OCI-LY1 (cell line): ENCODE results near the gene RGSL1.

ENCODE experiments used
- EZH2 ChIP-seq: fragments of 200-600 bp; sonication (generic), shearing (Covaris generic); IDR thresholded peaks from 2 replicates; pipeline ENCODE4 v1.8.0; 2017; ENCODE audit warnings: borderline replicate concordance, mixed run types, mild to moderate bottlenecking, antibody characterized with exemption, low read length, moderate library complexity, mixed read lengths
- TF ChIP-seq, protein P1 (sequence below): fragments of 200-600 bp; sonication (generic), shearing (Covaris generic); IDR thresholded peaks from 2 replicates; pipeline ENCODE4 v1.5.1; 2017; ENCODE audit warnings: mild to moderate bottlenecking, antibody characterized with exemption, low read length, moderate library complexity, mixed read lengths

DNA sequence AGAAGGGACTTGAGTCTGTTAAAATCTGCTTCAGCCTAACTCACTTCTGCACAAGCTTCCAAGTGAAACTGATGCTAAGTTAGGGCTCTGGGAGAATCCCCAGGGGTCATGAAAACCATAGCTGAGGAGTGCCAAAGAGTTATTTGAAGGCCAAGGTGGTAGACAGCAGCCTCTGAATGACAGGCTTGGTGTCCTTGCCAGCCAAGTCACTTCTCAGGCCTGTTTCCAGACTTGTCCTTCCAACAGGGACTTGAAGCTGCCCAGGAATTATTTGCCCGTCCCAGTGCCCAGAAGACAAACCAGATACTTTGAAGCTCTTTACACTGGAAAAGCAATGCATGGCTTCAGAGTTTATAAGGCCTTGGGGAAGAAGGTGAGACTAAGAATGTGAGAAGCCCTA lies 105.5 kb downstream of the RGSL1 start:
- TF ChIP-seq, protein P1, sequence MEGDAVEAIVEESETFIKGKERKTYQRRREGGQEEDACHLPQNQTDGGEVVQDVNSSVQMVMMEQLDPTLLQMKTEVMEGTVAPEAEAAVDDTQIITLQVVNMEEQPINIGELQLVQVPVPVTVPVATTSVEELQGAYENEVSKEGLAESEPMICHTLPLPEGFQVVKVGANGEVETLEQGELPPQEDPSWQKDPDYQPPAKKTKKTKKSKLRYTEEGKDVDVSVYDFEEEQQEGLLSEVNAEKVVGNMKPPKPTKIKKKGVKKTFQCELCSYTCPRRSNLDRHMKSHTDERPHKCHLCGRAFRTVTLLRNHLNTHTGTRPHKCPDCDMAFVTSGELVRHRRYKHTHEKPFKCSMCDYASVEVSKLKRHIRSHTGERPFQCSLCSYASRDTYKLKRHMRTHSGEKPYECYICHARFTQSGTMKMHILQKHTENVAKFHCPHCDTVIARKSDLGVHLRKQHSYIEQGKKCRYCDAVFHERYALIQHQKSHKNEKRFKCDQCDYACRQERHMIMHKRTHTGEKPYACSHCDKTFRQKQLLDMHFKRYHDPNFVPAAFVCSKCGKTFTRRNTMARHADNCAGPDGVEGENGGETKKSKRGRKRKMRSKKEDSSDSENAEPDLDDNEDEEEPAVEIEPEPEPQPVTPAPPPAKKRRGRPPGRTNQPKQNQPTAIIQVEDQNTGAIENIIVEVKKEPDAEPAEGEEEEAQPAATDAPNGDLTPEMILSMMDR = no peak
- no peak for TF ChIP-seq EZH2
